HUDEP-2 (cell line): Measurements from ENCODE around the gene CEP43.

Experiments
- DNase-seq, 76 experiments: peaks; one replicate each; lab custom pipeline; 2025; ENCODE audit not compliant: unreplicated experiment in 76 of 76; lab: John Stamatoyannopoulos, UW

The CEP43 gene, protein sequence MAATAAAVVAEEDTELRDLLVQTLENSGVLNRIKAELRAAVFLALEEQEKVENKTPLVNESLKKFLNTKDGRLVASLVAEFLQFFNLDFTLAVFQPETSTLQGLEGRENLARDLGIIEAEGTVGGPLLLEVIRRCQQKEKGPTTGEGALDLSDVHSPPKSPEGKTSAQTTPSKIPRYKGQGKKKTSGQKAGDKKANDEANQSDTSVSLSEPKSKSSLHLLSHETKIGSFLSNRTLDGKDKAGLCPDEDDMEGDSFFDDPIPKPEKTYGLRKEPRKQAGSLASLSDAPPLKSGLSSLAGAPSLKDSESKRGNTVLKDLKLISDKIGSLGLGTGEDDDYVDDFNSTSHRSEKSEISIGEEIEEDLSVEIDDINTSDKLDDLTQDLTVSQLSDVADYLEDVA

GRCh38 chr6:166999145-166999883 is at the start of gene CEP43:
CEP43 (plus strand) TSS chr6:166999397; CDS start chr6:166999413, 16 bp downstream.
- DNase-seq: peak; percentile 44 to 99 (median 96)

DNA sequence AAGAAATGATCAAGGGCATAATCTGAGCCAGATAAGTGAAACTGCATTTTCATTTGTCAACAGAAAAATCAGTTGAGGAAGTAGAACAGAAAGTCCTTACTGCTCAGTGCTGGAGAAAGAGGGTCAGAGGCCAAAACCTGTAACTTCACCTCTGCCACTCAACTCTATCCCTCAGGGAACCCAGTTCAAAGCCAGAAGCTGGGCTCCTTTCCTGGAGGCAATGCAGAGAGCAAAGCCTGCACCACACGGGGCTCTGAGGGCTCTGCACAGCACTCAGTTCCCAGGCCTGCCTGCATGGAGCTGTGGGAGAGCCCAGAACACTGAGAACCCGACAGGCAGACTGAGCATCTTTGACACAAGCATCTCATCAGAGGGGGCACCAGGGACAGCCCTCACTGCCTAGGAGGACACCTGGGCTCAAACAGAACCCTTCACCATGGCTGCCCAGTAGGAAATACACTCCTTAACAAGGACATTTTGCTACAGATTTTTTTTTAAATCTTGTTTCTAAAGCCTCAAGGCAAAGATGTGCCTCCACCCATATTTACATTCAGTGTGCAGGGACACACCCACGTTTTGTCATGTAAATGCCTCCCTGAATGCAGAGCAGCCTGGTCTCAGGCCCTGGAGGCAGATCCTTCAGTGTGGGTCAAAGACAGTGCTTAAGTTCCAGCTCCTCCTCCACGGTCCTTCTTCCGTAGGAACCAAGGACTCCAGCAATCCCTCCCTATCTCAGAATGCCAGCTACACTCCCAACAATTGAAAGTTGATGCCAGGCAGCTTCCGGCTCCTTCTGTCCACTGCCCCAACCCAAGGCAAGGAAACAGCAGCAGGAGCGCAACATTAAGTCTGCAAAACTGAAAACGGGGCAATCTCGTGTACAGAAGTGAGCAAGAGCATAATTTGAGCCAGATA is 49.4 kb upstream of the CEP43 start:
- DNase-seq: no peak

DNA sequence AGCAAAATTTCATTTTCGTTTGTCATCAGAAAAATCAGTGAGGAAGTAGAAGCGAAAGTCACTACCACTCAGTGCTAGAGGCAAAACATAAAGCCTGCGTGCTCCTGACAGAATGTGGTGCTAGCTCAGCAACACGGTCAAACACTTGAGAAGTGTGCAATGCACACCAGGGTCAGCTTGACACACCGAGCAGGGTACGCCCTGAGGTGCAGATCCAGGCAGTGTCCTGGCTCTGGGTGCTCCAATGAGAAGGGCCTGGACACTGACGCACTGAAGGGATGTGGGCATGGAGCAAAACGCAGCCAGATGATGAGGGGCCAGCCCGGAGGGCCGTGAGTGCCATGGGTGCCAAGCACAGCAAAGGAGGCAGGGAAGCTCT is 48.8 kb upstream of the CEP43 start:
- DNase-seq: no peak

- peak in 72 of 76 experiments; percentile 15 to 87 (median 60) for DNase-seq
Measured at GRCh38 chr6:166950892-166951669, 48.1 kb upstream of the CEP43 start.

DNA sequence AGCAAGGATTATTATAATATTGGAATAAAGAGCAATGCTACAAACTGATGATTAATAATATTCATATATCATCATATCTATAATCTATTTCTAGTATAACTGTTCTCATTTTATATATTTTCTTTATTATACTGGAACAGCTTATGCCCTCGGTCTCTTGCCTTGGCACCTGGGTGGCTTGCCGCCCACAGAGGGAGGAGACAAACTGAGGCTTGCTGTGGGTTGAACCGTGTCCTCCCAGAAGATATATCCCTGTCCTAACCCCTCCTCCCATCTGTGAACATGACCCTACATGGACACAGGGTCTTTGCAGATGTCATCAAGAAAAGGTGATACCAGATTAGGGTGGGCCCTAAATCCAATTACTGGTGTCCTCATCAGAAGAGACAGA is 47.5 kb upstream of the CEP43 start:
- DNase-seq: no peak

DNA sequence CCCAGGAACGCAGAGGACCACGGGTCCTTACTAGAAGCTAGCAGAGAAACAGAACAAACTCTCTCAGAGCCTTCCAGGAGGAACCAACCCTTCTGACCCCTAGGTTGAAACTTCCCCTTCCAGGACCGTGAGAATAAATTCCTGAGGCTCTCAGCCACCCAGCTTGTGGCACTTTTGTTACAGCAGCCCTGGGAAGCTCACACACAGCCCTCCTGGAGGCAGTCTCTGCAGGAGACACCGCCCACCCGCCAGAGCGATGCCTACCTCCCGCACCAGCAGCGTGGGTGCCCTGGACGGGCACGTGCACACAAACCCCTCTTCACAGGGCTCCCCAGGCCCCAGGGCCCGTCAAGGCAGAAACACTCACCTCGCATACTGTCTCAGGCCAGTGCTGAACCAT is 47.1 kb upstream of the CEP43 start:
- DNase-seq: no peak

DNA sequence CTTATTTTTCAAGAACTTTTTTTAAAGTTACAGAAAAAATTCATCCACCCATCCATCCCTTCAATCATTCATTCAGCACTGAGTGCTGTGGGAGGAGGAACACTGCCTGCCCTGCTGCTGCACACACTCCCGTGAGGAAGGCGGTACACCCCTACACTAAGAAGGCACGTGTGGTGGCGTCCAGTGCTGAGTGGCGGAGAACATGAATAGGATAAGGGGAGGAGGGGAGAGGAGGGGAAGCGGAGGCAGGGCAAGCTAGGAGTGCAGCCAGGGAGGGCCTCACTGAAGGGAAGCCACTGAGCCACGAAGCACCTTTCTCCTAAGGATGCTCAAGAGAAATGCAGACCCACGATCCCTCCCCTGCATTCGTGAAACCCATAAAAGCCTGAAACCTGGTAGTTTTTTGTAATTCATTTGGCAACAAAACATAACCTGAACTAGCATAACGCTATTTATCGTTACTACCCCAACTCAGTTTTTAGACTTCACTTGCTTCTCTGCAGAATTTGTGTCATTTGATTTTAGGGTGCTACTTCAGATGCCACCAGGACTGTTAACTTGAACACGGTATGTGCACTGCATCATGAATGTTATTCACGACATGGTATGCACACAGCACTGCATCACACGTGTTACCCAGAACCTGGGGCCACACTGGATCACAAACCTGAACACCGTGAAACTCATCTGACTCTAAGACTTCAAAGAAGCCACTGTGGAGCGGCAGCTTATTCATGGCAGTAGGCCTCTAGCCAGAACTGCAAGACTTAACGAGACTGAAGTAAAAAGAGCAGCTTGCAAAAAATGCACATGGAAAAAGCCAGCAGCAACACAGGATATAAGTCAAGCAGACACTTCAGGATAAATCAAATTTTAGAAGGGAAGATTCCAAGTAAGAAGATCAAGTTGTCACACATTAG is 46.4 kb upstream of the CEP43 start:
- no peak for DNase-seq

GRCh38 chr6:166954118-166954713 is 45.0 kb upstream of the CEP43 start:
- DNase-seq: no peak

DNA sequence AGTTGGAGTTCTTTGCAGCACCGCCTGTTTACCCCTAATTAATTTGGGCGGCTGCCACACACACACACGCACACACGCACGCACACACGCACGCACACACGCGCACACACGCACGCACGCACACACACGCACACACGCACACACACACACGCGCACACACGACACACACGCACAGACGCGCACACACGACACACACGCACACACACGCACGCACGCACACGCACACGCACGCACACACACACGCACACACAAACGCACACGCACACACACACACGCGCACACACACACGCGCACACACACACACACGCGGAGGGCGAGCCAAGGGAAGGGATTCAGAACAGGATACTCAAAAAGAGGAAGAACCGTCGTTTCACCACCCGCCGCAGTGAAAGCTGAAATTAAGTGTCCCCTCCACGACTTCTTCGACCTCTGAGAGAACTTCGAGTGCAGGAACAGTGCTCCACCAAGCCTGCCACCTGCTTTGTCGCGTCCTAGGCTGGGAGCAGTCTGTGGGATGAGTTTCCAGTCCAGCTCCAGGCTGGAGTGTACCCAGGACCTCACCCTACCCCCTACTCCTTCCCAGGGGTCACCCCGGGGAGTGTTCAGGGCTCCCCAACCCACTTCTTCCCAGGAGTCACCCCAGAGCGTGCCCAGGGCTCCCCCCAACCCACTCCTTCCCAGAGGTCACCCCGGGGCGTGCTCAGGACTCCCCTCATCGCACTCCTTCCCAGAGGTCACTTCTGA is 43.9 kb upstream of the CEP43 start:
- DNase-seq: peak in 11 of 76 experiments; percentile 4 to 32 (median 12)

DNA sequence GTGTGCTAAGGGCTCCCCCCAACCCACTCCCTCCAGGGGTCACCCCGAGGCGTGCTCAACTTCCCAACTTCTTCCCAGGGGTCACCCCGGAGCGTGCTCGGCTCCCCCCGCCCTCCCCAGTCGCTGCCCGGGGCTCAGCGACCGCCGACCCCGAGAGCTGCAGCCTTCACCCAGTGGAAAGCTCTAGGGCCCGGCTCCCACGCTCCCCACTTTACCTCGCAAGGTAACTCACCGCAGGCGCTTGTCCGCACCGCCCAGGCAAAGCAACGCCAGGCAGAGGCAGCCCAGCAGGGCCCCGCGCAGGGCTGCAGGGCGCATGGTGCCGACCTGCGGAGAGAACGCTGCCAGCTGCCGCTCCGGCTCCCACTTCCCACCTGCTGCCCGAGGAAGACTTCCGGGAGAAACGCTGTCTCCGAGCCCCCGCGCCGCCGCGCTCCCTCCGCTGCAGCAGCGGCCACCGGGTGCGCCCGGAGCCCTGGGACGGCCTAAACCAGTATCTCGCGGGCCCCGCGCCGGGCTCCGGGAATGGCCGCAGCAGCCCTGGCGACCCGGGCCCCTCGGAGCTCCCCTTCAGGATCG is 43.2 kb upstream of the CEP43 start:
- peak in 5 of 76 experiments; percentile 20 to 48 (median 32) for DNase-seq

GRCh38 chr6:166956444-166957086 is 42.6 kb upstream of the CEP43 start, which contains the start of gene RNASET2:
RNASET2 (minus strand) TSS chr6:166956550; CDS start chr6:166956182, 368 bp downstream.
- peak in 75 of 76 experiments; percentile 42 to 99 (median 94) for DNase-seq

DNA sequence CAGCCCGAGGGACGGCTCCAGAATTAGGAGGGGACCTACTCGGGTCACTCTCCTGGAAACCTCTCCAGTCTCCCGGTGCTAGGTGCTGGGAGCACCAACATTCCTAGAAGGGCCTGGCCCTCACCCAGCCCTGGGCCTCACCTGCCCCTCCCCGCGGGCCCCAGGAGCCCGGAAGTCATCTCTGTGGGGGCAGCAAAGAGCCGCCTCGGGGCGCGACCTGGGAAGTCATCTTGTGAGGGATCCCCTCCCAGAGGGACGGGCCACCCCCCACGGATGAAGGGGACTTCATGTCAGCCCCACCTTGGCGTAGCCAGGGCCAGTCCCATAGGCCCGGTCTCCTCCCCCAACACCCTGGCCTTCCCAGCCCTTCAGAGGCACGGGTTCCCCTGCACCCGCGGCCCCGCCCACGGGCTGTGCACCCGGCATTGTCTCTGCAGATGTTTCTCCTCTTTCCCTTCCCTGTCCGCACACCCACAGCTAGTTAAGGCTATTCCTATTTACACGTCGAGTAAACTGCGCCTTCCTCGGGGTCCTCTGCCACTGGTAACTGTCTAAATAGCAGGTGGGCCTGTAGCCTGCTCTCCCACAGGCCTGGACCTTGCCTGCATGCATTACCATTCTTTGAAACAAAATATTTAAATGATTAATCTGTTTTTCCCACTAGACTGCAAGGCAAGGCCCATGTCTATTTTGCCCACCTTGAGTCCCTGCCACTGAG is 42.0 kb upstream of the CEP43 start:
- DNase-seq: peak in 8 of 76 experiments; percentile 5 to 25 (median 16)

DNA sequence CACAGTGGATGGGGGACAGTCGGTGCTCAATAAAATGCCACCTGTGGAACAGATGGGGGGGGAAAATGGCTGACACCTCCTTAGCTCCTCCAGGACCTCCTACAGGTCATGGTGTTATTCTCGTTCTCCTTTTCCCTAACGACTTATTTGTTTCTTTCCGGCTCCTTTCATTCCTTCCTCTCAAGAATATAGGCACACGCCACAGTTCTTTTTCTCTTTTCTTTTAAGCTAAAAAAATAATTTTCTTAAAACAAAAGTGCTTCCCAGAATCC is 41.5 kb upstream of the CEP43 start:
- no peak for DNase-seq

- no peak for DNase-seq
Measured at GRCh38 chr6:166958926-166959861, 40.0 kb upstream of the CEP43 start.

- DNase-seq: no peak
Measured at GRCh38 chr6:166959911-166960608, 39.1 kb upstream of the CEP43 start.
